ENCODE results near the gene UNC45A.

Gene UNC45A

GRCh38 chr15:90954712-90955623, 19.9 kb downstream of the UNC45A start, which contains the start of gene RCCD1:
TSS of gene RCCD1 (plus strand) at chr15:90954884. CDS start at chr15:90956735, 1,851 bp downstream.
- Histone ChIP-seq H3K36me3 (replicated peaks; ENCODE audit: insufficient read depth, low read length) (no peaks in the 10 kb centered on the region), H2AFZ (ENCODE audit: low read length) (peak within 1 kb of the TSS; percentile 85)

GRCh38 chr15:90955624-90956273, 20.7 kb downstream of the UNC45A start:
- H3K4me3 ChIP-seq (ENCODE audit: low read length): peak overlapping the region; percentile 92

More at GRCh38 chr15:90954712-90955623, 19.9 kb downstream of the UNC45A start, which contains the start of gene RCCD1:
- peaks cover 37% of the 10 kb centered on the region for H3K79me2 ChIP-seq (ENCODE audit: low read length)
- H3K9me3 ChIP-seq (replicated peaks; ENCODE audit: insufficient read depth, low read length): no peaks in the 10 kb centered on the region
- no peaks in the 10 kb centered on the region for H3K27me3 ChIP-seq (replicated peaks; ENCODE audit: insufficient read depth, low read length)
- H3K9ac ChIP-seq (ENCODE audit: low read length): peak within 1 kb of the TSS; percentile 100
- H4K20me1 ChIP-seq (ENCODE audit: insufficient read depth, low read length): no peaks in the 10 kb centered on the region
- peak; percentile 99 for DNase-seq
- peak within 1 kb of the TSS; percentile 94 for H3K4me2 ChIP-seq (ENCODE audit: low read depth, low read length)
- no peak for TF ChIP-seq EZH2phosphoT487 (IDR thresholded peaks at IDR 0.05; ENCODE audit: low read length)
- no peak for TF ChIP-seq EZH2 (optimal IDR thresholded peaks at IDR 0.05; ENCODE audit: low read depth, low read length)
- no peaks in the 10 kb centered on the region for H3K9me2 ChIP-seq (replicated peaks; ENCODE audit: insufficient read depth, low read length)
- peaks cover 25% of the 10 kb centered on the region for H3F3A ChIP-seq (ENCODE audit: insufficient read depth, low read length)
- H3K27ac ChIP-seq (ENCODE audit: low read length): peak within 1 kb of the TSS; percentile 99
- H3K4me1 ChIP-seq (ENCODE audit: low read length): no peaks in the 10 kb centered on the region
- peak within 1 kb of the TSS; percentile 92 for H3K4me3 ChIP-seq (ENCODE audit: low read length)

DNA sequence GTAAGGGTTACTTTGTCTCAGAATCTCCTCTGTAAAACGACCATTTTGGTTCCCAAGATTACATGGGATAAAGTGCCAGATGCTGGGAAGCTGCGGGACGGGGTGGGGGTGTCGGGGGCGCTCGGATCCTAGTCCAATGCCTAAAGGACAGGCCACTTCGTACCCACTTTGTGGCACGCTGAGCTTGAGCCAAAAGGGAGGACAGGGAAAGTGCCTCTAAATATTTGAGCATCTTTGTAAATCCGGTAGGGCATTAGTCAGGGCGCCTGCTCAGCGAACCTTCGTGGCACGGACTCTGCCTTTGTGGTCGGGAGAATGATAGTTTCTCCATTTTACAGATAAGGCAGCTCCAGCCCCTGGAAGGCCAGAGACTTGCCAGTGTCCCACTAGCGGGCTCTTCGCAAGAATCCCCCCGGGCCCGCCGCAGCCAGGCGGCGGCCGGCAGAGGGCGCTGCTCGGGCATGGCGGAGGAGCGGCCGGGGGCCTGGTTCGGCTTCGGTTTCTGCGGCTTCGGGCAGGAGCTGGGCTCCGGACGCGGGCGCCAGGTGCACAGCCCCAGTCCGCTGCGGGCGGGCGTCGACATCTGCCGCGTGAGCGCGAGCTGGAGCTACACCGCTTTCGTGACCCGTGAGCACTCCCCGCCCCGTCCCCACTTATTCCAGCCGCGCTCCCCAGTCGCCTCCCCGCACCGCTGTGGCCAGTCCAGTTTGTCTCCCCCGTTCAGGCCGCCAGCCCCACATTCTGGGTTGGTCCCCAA, 21.4 kb downstream of the UNC45A start:
- Histone ChIP-seq H3K27ac (ENCODE audit: low read length) (peak overlapping the region; percentile 99; the same call in 1 of the 2 replicates), H3F3A (ENCODE audit: insufficient read depth, low read length) (peaks cover 25% of the 10 kb centered on the region), H3K27me3 (replicated peaks; ENCODE audit: insufficient read depth, low read length) (no peaks in the 10 kb centered on the region), H3K4me2 (ENCODE audit: low read depth, low read length) (peak overlapping the region; percentile 94), H3K9me2 (replicated peaks; ENCODE audit: insufficient read depth, low read length) (no peaks in the 10 kb centered on the region), H3K36me3 (replicated peaks; ENCODE audit: insufficient read depth, low read length) (no peaks in the 10 kb centered on the region), H2AFZ (ENCODE audit: low read length) (peak overlapping the region; percentile 30), H3K4me3 (ENCODE audit: low read length) (peak overlapping the region; percentile 92), H4K20me1 (ENCODE audit: insufficient read depth, low read length) (no peaks in the 10 kb centered on the region; the same call in 1 of the 2 replicates), H3K4me1 (ENCODE audit: low read length) (no peaks in the 10 kb centered on the region), H3K9me3 (replicated peaks; ENCODE audit: insufficient read depth, low read length) (no peaks in the 10 kb centered on the region), H3K9ac (ENCODE audit: low read length) (peak overlapping the region; percentile 100), H3K79me2 (ENCODE audit: low read length) (peaks cover 37% of the 10 kb centered on the region)
- DNase-seq: peak; percentile 88
- TF ChIP-seq, protein P1, sequence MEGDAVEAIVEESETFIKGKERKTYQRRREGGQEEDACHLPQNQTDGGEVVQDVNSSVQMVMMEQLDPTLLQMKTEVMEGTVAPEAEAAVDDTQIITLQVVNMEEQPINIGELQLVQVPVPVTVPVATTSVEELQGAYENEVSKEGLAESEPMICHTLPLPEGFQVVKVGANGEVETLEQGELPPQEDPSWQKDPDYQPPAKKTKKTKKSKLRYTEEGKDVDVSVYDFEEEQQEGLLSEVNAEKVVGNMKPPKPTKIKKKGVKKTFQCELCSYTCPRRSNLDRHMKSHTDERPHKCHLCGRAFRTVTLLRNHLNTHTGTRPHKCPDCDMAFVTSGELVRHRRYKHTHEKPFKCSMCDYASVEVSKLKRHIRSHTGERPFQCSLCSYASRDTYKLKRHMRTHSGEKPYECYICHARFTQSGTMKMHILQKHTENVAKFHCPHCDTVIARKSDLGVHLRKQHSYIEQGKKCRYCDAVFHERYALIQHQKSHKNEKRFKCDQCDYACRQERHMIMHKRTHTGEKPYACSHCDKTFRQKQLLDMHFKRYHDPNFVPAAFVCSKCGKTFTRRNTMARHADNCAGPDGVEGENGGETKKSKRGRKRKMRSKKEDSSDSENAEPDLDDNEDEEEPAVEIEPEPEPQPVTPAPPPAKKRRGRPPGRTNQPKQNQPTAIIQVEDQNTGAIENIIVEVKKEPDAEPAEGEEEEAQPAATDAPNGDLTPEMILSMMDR (IDR thresholded peaks at IDR 0.05; ENCODE audit: low read length): peak; percentile 94
- no peak for TF ChIP-seq EZH2phosphoT487 (IDR thresholded peaks at IDR 0.05; ENCODE audit: low read length)
- no peak for TF ChIP-seq EZH2 (optimal IDR thresholded peaks at IDR 0.05; ENCODE audit: low read depth, low read length)

More at GRCh38 chr15:90955624-90956273, 20.7 kb downstream of the UNC45A start:
- H3K9me3 ChIP-seq (replicated peaks; ENCODE audit: insufficient read depth, low read length): no peaks in the 10 kb centered on the region
- peak overlapping the region; percentile 100 for H3K9ac ChIP-seq (ENCODE audit: low read length)
- TF ChIP-seq, protein P1 (IDR thresholded peaks at IDR 0.05; ENCODE audit: low read length): no peak
- H3K4me1 ChIP-seq (ENCODE audit: low read length): no peaks in the 10 kb centered on the region
- no peaks in the 10 kb centered on the region for H3K27me3 ChIP-seq (replicated peaks; ENCODE audit: insufficient read depth, low read length)
- H2AFZ ChIP-seq (ENCODE audit: low read length): peak overlapping the region; percentile 30
- H3K36me3 ChIP-seq (replicated peaks; ENCODE audit: insufficient read depth, low read length): no peaks in the 10 kb centered on the region
- peak overlapping the region; percentile 99; the same call in 1 of the 2 replicates for H3K27ac ChIP-seq (ENCODE audit: low read length)
- no peaks in the 10 kb centered on the region for H3K9me2 ChIP-seq (replicated peaks; ENCODE audit: insufficient read depth, low read length)
- no peaks in the 10 kb centered on the region; the same call in 1 of the 2 replicates for H4K20me1 ChIP-seq (ENCODE audit: insufficient read depth, low read length)
- H3K4me2 ChIP-seq (ENCODE audit: low read depth, low read length): peak overlapping the region; percentile 94
- peaks cover 25% of the 10 kb centered on the region for H3F3A ChIP-seq (ENCODE audit: insufficient read depth, low read length)
- peaks cover 37% of the 10 kb centered on the region for H3K79me2 ChIP-seq (ENCODE audit: low read length)
- DNase-seq: peak; percentile 62

Measured in MM.1S (cell line).